Breast epithelium (tissue), 4 donors: ENCODE results near the gene TMEM214. TPM values are rescaled to one million over a fixed set of nuclear protein-coding genes. Genes with fewer than 3 reads are reported as not detected.
A peak's percentile ranks its signal among the peaks of the same experiment; 100 is the strongest.

Experiments used
- DNase-seq, 2 donors: peaks; one replicate each; pipeline ENCODE4 v3.0.0-alpha.2; 2019; ENCODE audit warnings: low spot score in 2 of 2
- H3K27ac ChIP-seq, 2 donors: fragments of 200-600 bp; sonication (generic) in 1 of 2; one replicate each; pipeline ENCODE4 v1.5.1; 2016 to 2019; ENCODE audit warnings: mild to moderate bottlenecking in 1 of 2
- H3K27me3 ChIP-seq, 2 donors: fragments of 200-600 bp; sonication (generic) in 1 of 2; one replicate each; pipeline versions ENCODE4 v1.5.1 to v1.6.0; 2017 to 2019; ENCODE audit warnings: control low read depth in 1 of 2, mild to moderate bottlenecking in 1 of 2
- H3K36me3 ChIP-seq: fragments of 200-600 bp; one replicate; pipeline ENCODE4 v1.5.1; 2019
- H3K4me1 ChIP-seq, 2 donors: fragments of 200-600 bp; sonication (generic); one replicate each; pipeline ENCODE4 v1.5.1; 2016 to 2019; ENCODE audit warnings: control low read depth in 1 of 2
- H3K4me3 ChIP-seq, 3 donors: fragments of 200-600 bp; sonication (generic); 1 replicate in 2 of 3; 2 replicates in 1 of 3; pipeline ENCODE4 v1.5.1; 2016 to 2019; ENCODE audit warnings: mild to moderate bottlenecking in 3 of 3, moderate library complexity in 2 of 3
- H3K9me3 ChIP-seq, 2 donors: fragments of 200-600 bp; sonication (generic) in 1 of 2; one replicate each; pipeline ENCODE4 v1.5.1; 2016 to 2019; ENCODE audit warnings: control low read depth in 1 of 2
- CTCF ChIP-seq, 3 donors: fragments of 450-650 bp; IDR thresholded peaks; one replicate each; pipeline ENCODE4 v1.5.1; 2016 to 2017; ENCODE audit warnings: antibody characterized with exemption in 3 of 3, mild to moderate bottlenecking in 3 of 3, moderate library complexity in 3 of 3
- POLR2A ChIP-seq: fragments of 450-650 bp; IDR thresholded peaks from one replicate; pipeline ENCODE4 v1.6.1; 2016; ENCODE audit warnings: antibody characterized with exemption, mild to moderate bottlenecking, moderate library complexity
- POLR2AphosphoS5 ChIP-seq, 3 donors: sonication (generic); formaldehyde crosslinking; IDR thresholded peaks; one replicate each; pipeline ENCODE4 v1.6.1; 2017; ENCODE audit warnings: antibody characterized with exemption in 3 of 3
- intact Hi-C: fragments of 100-400 bp; cut with DNase I; formaldehyde crosslinking; loops from one replicate; pipeline ENCODE4 v1.15.1; 2023; ENCODE audit warnings: low total_unique reads
- total RNA-seq, 3 donors: library from RNA; depleted of rRNA; stranded (reverse); fragments of >200 nt; gene quantifications; one replicate each; pipeline ENCODE4 v1.1.0, GENCODE V29; 2016

The TMEM214 gene
- total RNA-seq, 3 donors from 2014 or later: 41.1 to 56.0 (median 47.3) TPM

GRCh38 chr2:27018142-27018541, 14.6 kb upstream of the TMEM214 start:
- H3K4me1 ChIP-seq: peaks cover 0 to 14% of the 10 kb centered on the region in 2 donors
- TF ChIP-seq CTCF (IDR thresholded peaks at IDR 0.05): no peak
- no peak for TF ChIP-seq POLR2A
- TF ChIP-seq POLR2AphosphoS5 (IDR thresholded peaks at IDR 0.05): no peak
- H3K36me3 ChIP-seq: no peaks in the 10 kb centered on the region
- H3K9me3 ChIP-seq: no peaks in the 10 kb centered on the region
- intact Hi-C loops: loop anchor here (10.0 kb wide), 1 partner anchor 53 kb away; no protein-coding TSS in a partner anchor
- H3K27ac ChIP-seq: no peak overlapping the region
- no peaks in the 10 kb centered on the region for H3K27me3 ChIP-seq
- no peak for DNase-seq
- H3K4me3 ChIP-seq: no peak overlapping the region

- Histone ChIP-seq H3K27ac (peak overlapping the region; percentile 80 to 82), H3K4me1 (peaks cover 0 to 14% of the 10 kb centered on the region in 2 donors), H3K27me3 (no peaks in the 10 kb centered on the region), H3K9me3 (no peaks in the 10 kb centered on the region), H3K4me3 (no peak overlapping the region), H3K36me3 (no peaks in the 10 kb centered on the region)
- intact Hi-C loops: loop anchor here (10.0 kb wide), 1 partner anchor 55 kb away; no protein-coding TSS in a partner anchor
- TF ChIP-seq CTCF (IDR thresholded peaks at IDR 0.05) (no peak), POLR2AphosphoS5 (IDR thresholded peaks at IDR 0.05) (no peak), POLR2A (no peak)
- DNase-seq: no peak
Observed at GRCh38 chr2:27019459-27019858, 13.3 kb upstream of the TMEM214 start.

- peak overlapping the region; percentile 80 to 82 for H3K27ac ChIP-seq
- DNase-seq: no peak
- no peaks in the 10 kb centered on the region for H3K9me3 ChIP-seq
- peak in 1 of 3 donors; percentile 43 for TF ChIP-seq POLR2AphosphoS5 (IDR thresholded peaks at IDR 0.05)
- no peak for TF ChIP-seq POLR2A
- H3K36me3 ChIP-seq: no peaks in the 10 kb centered on the region
- peaks cover 0 to 14% of the 10 kb centered on the region in 2 donors for H3K4me1 ChIP-seq
- no peaks in the 10 kb centered on the region for H3K27me3 ChIP-seq
- no peak overlapping the region for H3K4me3 ChIP-seq
- intact Hi-C loops: loop anchor here (10.0 kb wide), 1 partner anchor 55 kb away; no protein-coding TSS in a partner anchor
Observed at GRCh38 chr2:27019931-27020855, 12.6 kb upstream of the TMEM214 start.

GRCh38 chr2:27021253-27022049, 11.3 kb upstream of the TMEM214 start:
- DNase-seq: peak in 1 of 2 donors; percentile 80
- peaks cover 0 to 14% of the 10 kb centered on the region in 2 donors for H3K4me1 ChIP-seq
- TF ChIP-seq POLR2AphosphoS5 (IDR thresholded peaks at IDR 0.05) (no peak), CTCF (IDR thresholded peaks at IDR 0.05) (peak in 1 of 3 donors; percentile 22), POLR2A (no peak)
- H3K36me3 ChIP-seq: no peaks in the 10 kb centered on the region
- no peaks in the 10 kb centered on the region for H3K9me3 ChIP-seq
- H3K27me3 ChIP-seq: no peaks in the 10 kb centered on the region
- H3K4me3 ChIP-seq: peak overlapping the region in 1 of 3 donors; percentile 8
- H3K27ac ChIP-seq: peak overlapping the region; percentile 80 to 82
- intact Hi-C loops: no loop called here

GRCh38 chr2:27023740-27024139, 9.0 kb upstream of the TMEM214 start:
- peaks cover 0 to 14% of the 10 kb centered on the region in 2 donors for H3K4me1 ChIP-seq
- no peaks in the 10 kb centered on the region for H3K27me3 ChIP-seq
- intact Hi-C loops: no loop called here
- no peaks in the 10 kb centered on the region for H3K9me3 ChIP-seq
- TF ChIP-seq POLR2AphosphoS5 (IDR thresholded peaks at IDR 0.05) (no peak), CTCF (IDR thresholded peaks at IDR 0.05) (no peak), POLR2A (no peak)
- no peak overlapping the region for H3K4me3 ChIP-seq
- no peak for DNase-seq
- no peaks in the 10 kb centered on the region for H3K36me3 ChIP-seq
- peak overlapping the region in 1 of 2 donors; percentile 80 for H3K27ac ChIP-seq
